Keratinocyte (primary cell): ENCODE measurements around the gene NUMB.

ENCODE experiments used
- CTCF ChIP-seq, 3 experiments: IDR thresholded peaks in 1 of 3; conservative IDR thresholded peaks in 1 of 3; optimal IDR thresholded peaks in 1 of 3; 2 replicates in 2 of 3; 3 replicates in 1 of 3; pipeline versions ENCODE3 to v1.5.1; 2011; ENCODE audit warnings: low read length in 3 of 3, mild to moderate bottlenecking in 3 of 3, moderate library complexity in 2 of 3, control low read depth in 1 of 3, inconsistent platforms in 1 of 3; ENCODE audit not compliant: insufficient read depth in 2 of 3; ENCODE audit errors: extremely low read depth in 1 of 3
- EZH2 ChIP-seq: IDR thresholded peaks from one replicate; pipeline ENCODE4 v1.6.1; 2012; ENCODE audit warnings: inconsistent platforms, mild to moderate bottlenecking, low read length, moderate library complexity

DNA sequence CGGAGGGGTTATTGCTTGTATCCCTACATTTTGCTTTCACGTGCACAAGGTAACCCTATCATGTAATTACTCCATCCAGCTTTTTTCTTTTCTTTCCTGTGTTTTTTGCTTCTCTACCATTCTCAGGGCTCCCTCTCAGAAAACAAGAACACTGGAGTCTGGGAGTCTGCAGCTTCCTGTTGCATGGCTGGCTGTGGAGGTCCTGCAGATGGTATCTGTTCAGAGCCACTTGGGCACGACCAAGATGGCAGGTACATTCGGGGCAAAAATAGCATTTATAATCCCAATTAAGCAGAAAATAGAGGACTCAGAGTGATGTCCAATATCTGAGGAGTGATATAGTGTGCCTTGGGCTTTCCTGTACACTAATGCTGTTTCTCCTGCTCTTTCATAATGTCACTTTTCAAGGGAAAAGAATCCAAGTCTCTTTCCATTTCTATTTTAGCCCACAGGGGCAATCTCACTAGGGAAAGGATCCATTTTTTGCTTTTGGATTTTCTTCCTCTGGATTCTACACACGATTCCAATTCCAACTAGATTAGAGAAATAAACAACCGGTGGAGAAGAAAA lies 3.2 kb upstream of the NUMB start:
- TF ChIP-seq CTCF (optimal IDR thresholded peaks at IDR 0.05 in 1 of 3, IDR thresholded peaks at IDR 0.05 in 1 of 3, conservative IDR thresholded peaks at IDR 0.05 in 1 of 3; ENCODE audit: extremely low read depth in 1 of 3, insufficient read depth in 2 of 3, low read length in 3 of 3) (no peak), EZH2 (no peak)
